Ammon's horn (tissue), 1 donor: ENCODE measurements around the gene MARK3.
A peak's percentile ranks its signal among the peaks of the same experiment; 100 is the strongest.

Source experiments
- DNase-seq: peaks from one replicate; pipeline ENCODE4 v3.0.0-alpha.2; 2016; ENCODE audit warnings: low spot score

The MARK3 gene

GRCh38 chr14:103367995-103368394 lies 17.2 kb upstream of the MARK3 start:
- DNase-seq: peak; percentile 44

GRCh38 chr14:103370087-103370486 lies 15.1 kb upstream of the MARK3 start:
- DNase-seq: no peak

GRCh38 chr14:103372017-103372416 lies 13.2 kb upstream of the MARK3 start:
- no peak for DNase-seq

GRCh38 chr14:103372552-103373304 lies 12.5 kb upstream of the MARK3 start:
- DNase-seq: no peak

GRCh38 chr14:103374121-103374520 lies 11.1 kb upstream of the MARK3 start:
- DNase-seq: no peak

- no peak for DNase-seq
Measured at GRCh38 chr14:103377522-103378037, 7.6 kb upstream of the MARK3 start.

GRCh38 chr14:103378038-103378854 lies 7.0 kb upstream of the MARK3 start:
- no peak for DNase-seq

GRCh38 chr14:103380719-103381377 lies 4.4 kb upstream of the MARK3 start:
- no peak for DNase-seq

- DNase-seq: no peak
Measured at GRCh38 chr14:103382376-103382775, 2.8 kb upstream of the MARK3 start.

GRCh38 chr14:103384450-103385151 lies 614 bp upstream of the MARK3 start:
- DNase-seq: no peak

- no peak for DNase-seq
Measured at GRCh38 chr14:103385929-103386712, 906 bp downstream of the MARK3 start.

- DNase-seq: no peak
Measured at GRCh38 chr14:103386713-103387329, 1.6 kb downstream of the MARK3 start.

- no peak for DNase-seq
Measured at GRCh38 chr14:103388664-103389063, 3.4 kb downstream of the MARK3 start.

GRCh38 chr14:103390605-103391004 lies 5.4 kb downstream of the MARK3 start:
- no peak for DNase-seq

- DNase-seq: peak; percentile 61
Measured at GRCh38 chr14:103391048-103391447, 5.8 kb downstream of the MARK3 start.

GRCh38 chr14:103392106-103392505 lies 6.9 kb downstream of the MARK3 start:
- no peak for DNase-seq

- DNase-seq: no peak
Measured at GRCh38 chr14:103392572-103392971, 7.4 kb downstream of the MARK3 start.

GRCh38 chr14:103393070-103393469 lies 7.9 kb downstream of the MARK3 start:
- no peak for DNase-seq

- DNase-seq: no peak
Measured at GRCh38 chr14:103393676-103394626, 8.7 kb downstream of the MARK3 start.
